HG03378 (cell line): ENCODE data around the gene PPP1R7.
"Not testable (repeated sequence)": the region's sequence is repeated elsewhere in the genome, so short reads cannot be mapped to it uniquely, and the experiment has no call there.

Experiments
- ATAC-seq: cut with Tn5 transposase; IDR thresholded peaks from one replicate; pipeline ENCODE4 v1.9.1; 2021; ENCODE audit warnings: mild to moderate bottlenecking, moderate library complexity; ENCODE audit not compliant: unreplicated experiment

PPP1R7 gene

DNA sequence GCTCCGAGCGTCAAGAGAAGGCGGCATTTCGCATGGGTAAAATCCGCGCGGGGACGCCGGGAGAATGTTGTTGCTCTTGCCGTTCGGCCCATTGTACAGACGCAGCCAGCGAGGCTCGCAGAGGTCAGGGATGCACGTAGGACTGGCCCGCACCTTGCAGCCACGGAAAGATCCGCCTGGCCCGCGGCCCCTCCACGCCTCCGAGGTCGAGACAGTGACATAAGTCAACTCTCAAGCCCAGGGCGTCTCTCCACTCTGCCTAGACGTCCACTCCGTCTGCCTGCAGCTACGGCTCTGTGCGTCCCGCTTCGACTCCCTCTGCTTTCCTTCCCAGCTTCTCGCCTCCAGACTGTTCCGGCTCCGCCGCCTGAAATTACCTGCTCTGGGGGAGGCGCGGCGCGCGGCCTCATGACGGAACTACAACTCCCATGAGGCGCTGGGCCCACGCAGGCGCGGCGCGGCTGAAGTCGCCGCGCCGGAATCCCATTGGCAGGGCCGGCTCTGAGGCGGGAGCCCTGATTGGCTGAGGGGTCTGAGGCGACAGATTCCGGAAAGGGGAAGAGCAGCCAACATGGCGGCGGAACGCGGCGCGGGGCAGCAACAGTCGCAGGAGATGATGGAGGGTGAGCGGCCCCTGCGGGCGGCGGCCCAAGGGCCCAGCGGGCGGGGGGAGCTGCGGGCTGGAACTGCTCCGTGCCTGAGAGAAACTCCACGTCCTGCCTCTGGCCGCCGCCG, at the start of gene PPP1R7:
TSS of gene PPP1R7 (plus strand) at position 543 of the 735 bp plus-strand sequence. CDS start at position 572, 29 bp downstream.
- peak; percentile 68 for ATAC-seq

- peak; percentile 61 for ATAC-seq
Measured at GRCh38 chr2:241102239-241102803, 47.9 kb upstream of the PPP1R7 start, which contains the start of gene MTERF4. TSS of gene MTERF4 (minus strand) at chr2:241102287. CDS start at chr2:241102273, 14 bp downstream.

GRCh38 chr2:241103176-241103595, 47.1 kb upstream of the PPP1R7 start:
- no peak for ATAC-seq

DNA sequence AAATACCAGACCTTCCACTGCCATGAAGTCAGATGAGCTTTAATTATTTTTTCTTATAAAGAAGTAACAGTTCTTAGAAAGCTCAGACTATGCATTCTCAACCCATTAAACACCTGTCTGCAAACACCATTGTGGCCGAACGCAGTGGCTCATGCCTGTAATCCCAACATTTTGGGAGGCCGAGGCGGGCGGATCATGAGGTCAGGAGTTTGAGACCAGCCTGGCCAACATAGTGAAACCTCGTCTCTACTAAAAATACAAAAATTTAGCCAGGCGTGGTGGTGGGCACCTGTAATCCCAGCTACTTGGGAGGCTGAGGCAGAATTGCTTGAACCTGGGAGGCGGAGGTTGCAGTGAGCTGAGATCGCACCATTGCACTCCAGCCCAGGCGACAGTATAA, 45.7 kb upstream of the PPP1R7 start:
- ATAC-seq = not testable (repeated sequence)

DNA sequence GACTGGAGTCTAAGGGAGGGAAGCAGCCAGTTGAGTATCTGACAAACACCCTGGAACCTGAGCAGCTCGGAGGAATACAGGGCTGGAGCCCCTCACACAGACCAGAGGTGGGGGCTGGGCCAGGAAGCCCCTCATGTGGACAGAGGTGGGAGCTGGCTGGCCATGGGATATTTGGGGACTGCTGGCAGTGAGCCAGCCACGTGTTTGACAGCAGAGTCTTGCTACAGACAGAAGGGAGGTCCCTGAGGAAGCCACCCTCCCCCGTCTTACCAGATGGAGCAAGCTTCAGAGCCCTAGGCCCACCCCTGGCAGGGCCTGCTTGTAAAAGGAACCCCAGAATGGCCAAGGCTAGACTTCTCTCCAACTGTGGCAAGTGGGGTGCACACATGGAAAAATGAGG, 44.6 kb upstream of the PPP1R7 start:
- no peak for ATAC-seq

GRCh38 chr2:241107031-241107783, 43.1 kb upstream of the PPP1R7 start:
- no peak for ATAC-seq

DNA sequence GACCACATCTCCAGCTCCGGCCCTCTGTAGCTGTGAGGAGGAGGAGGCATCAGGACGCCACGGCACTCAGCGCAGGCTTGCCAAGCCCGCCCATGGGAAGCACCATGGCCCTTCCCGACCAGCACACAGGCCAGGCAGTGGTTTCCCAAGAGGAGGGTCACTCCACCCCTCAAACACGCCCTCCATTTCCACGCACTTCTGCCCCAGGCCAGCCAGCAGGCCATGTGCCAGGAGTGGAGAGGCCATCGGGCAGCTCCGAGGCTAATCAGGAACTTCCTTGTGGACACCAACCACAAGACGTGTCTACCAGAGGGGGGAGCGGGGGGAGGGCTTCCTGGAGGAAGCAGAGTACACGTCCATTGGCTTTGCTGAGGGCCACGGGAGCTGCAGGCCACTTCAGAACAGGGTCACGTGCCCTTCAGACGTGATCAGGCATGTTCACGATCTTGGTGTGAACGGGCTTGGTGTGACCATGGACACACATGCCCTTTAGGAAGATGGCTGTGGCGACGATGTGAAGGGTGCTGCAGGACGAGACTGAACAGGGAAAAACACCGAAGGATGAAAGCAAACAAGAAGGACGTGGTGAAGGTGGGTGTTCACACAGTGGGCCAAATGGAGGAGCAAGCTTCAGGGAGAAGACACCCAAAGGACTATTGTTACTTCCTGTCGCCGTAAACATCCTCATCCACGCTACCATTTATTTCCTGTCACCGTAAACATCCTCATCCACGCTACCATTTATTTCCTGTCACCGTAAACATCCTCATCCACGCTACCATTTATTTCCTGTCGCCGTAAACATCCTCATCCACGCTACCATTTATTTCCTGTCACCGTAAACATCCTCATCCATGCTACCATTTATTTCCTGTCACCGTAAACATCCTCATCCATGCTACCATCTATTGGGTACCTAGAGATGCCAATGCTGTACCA, 41.7 kb upstream of the PPP1R7 start:
- no peak for ATAC-seq

DNA sequence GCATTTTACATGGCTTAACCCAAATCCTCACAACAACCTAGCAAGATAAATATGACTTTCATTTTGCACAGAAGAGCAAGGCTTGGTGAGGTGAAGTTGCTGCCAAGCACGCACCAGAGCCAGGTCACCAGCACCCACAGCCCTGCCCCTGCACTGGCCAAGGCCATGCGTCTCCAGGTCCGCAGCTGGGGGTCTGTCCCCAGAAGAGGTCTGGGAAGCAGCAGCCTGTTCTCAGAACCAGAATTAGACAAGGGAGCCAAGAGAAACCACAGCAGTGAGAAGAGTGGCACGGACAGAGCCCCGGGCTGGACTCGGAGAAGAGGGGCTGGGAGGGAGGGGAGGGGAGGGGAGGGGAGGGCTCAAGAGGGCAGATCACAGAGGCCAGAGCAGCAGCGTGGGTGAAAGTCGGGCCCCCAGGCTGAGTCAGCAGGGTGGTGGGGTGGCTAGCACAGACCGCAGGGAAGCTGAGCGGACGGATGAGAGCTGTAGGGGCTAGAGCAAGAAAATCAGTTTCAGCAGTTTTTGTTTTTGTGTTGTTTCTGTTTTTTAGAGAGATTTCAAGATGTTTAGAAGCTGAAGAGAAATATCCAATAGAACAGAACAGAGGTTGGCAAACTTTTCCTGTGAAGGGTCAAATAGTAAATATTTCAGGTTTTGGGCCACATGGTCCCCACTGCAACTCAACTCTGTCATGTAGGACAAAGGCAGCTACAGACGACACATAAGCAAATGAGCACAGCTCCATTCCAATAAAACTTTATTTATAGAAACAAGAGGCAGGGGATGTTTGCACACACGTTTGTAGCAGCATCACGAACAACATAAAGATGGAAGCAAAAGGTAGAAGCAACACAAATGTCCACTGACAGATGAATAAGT, 40.8 kb upstream of the PPP1R7 start:
- no peak for ATAC-seq

GRCh38 chr2:241110089-241110606, 40.1 kb upstream of the PPP1R7 start:
- ATAC-seq = no peak

- no peak for ATAC-seq
Measured at GRCh38 chr2:241110607-241111439, 39.4 kb upstream of the PPP1R7 start.

- ATAC-seq = no peak
Measured at GRCh38 chr2:241111440-241111805, 38.8 kb upstream of the PPP1R7 start.

GRCh38 chr2:241112046-241112445, 38.2 kb upstream of the PPP1R7 start:
- no peak for ATAC-seq

- no peak for ATAC-seq
Measured at GRCh38 chr2:241112592-241112991, 37.7 kb upstream of the PPP1R7 start.

DNA sequence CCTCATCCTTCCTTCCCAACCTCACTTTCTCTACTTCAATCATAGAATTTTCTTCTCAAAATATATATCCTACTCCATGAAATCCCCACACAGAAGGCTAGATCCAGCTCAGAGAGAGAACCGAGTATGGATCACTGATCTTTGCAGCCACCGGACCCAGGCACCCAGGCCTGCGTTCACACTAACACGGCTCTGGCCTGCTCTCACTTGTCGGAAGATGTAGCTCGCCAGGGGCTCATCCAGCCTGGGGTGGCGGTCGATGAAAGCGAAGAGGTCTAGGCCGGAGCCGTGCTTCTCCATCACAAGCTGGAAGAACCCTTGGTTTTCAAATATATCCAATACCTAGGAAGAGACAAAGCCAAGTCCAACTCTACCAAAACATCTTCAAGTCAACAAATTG, 35.4 kb upstream of the PPP1R7 start:
- ATAC-seq = no peak

- no peak for ATAC-seq
Measured at GRCh38 chr2:241115361-241115760, 34.9 kb upstream of the PPP1R7 start.

GRCh38 chr2:241116606-241117560, 33.4 kb upstream of the PPP1R7 start:
- no peak for ATAC-seq

GRCh38 chr2:241118737-241119505, 31.3 kb upstream of the PPP1R7 start:
- no peak for ATAC-seq
